GM12891 (cell line): ENCODE measurements around the gene IQCE.

Experiments used
- POLR2A ChIP-seq: IDR thresholded peaks from 2 replicates; pipeline ENCODE4 v1.6.1; 2011; ENCODE audit warnings: low read depth, low read length, control low read depth
- POLR2AphosphoS5 ChIP-seq: IDR thresholded peaks from 2 replicates; pipeline ENCODE4 v1.6.1; 2011; ENCODE audit warnings: low read depth, low read length, control low read depth
- SPI1 ChIP-seq: IDR thresholded peaks from 2 replicates; pipeline ENCODE4 v1.6.1; 2011; ENCODE audit warnings: low read depth, low read length, control low read depth

- no peak for TF ChIP-seq SPI1
- TF ChIP-seq POLR2AphosphoS5: no peak
- no peak for TF ChIP-seq POLR2A
Measured at GRCh38 chr7:2601907-2602306, 43.1 kb downstream of the IQCE start.
